Transverse colon (tissue), 3 donors: Measurements from ENCODE around the gene RELA.

ENCODE experiments used
- POLR2A ChIP-seq: fragments of 450-650 bp; IDR thresholded peaks from one replicate; pipeline ENCODE4 v1.6.1; 2016; ENCODE audit warnings: antibody characterized with exemption, mild to moderate bottlenecking, moderate library complexity
- TF ChIP-seq, protein P1 (sequence below), 5 experiments: fragments of 200-600 bp in 3 of 5; fragments of 450-650 bp in 2 of 5; sonication (generic) in 3 of 5; IDR thresholded peaks; 1 replicate in 2 of 5; 2 replicates in 3 of 5; pipeline ENCODE4 v1.5.1; 2016 to 2017; ENCODE audit warnings: antibody characterized with exemption in 5 of 5, inconsistent platforms in 3 of 5, mild to moderate bottlenecking in 2 of 5, moderate library complexity in 1 of 5

DNA sequence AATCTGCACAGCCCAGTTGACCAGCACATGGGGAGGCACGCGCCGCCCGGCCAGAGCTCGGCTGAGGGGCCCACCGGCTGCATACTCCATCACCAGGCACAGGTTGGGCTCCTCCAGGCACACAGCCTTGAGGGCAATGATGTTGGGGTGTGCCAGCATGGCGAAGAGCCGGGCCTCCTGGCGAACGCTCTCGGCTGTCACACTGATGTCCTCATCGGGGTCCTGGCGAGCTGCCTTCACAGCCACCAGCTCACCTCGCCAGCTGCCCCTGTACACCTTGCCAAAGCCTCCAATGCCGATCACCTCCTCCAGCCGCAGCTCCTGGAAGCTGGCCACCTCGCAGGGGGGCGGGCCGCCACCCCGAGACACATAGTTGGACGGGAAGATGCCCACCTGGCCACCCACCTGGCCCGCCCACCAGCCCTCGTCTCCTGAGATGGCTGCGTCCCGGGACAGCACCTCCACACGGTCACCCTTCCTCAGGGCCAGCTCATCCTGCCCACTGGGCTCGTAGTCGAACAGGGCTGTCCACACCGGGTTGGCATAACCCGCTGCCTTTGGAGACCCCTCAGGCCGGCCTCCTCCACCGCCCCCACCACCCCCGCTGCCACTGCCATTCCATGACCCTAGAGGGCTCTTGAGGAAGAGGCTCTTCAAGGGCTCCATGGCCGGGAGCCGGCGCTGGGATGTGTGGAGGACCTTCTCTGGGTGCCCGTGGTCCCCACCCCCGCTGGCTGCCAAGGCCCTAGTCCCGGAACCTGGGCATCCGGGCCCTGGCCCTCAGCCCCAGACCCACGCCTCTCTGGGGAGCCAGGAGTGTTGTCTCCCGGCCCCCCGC lies 49.4 kb downstream of the RELA start:
- TF ChIP-seq, protein P1, sequence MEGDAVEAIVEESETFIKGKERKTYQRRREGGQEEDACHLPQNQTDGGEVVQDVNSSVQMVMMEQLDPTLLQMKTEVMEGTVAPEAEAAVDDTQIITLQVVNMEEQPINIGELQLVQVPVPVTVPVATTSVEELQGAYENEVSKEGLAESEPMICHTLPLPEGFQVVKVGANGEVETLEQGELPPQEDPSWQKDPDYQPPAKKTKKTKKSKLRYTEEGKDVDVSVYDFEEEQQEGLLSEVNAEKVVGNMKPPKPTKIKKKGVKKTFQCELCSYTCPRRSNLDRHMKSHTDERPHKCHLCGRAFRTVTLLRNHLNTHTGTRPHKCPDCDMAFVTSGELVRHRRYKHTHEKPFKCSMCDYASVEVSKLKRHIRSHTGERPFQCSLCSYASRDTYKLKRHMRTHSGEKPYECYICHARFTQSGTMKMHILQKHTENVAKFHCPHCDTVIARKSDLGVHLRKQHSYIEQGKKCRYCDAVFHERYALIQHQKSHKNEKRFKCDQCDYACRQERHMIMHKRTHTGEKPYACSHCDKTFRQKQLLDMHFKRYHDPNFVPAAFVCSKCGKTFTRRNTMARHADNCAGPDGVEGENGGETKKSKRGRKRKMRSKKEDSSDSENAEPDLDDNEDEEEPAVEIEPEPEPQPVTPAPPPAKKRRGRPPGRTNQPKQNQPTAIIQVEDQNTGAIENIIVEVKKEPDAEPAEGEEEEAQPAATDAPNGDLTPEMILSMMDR (IDR thresholded peaks at IDR 0.05): peak in 1 of 5 experiments; percentile 10
- TF ChIP-seq POLR2A: no peak
